GM18858 (cell line): ENCODE measurements around the gene CRABP1.

ENCODE experiments used
- ATAC-seq: cut with Tn5 transposase; IDR thresholded peaks from one replicate; pipeline ENCODE4 v1.9.1; 2021; ENCODE audit not compliant: unreplicated experiment

CRABP1 gene

GRCh38 chr15:78343276-78344060, 3.3 kb downstream of the CRABP1 start:
- no peak for ATAC-seq

GRCh38 chr15:78345396-78346125, 5.4 kb downstream of the CRABP1 start:
- no peak for ATAC-seq

- no peak for ATAC-seq
Observed at GRCh38 chr15:78347586-78348543, 7.7 kb downstream of the CRABP1 start.

GRCh38 chr15:78350058-78350457, 9.9 kb downstream of the CRABP1 start:
- ATAC-seq = no peak

GRCh38 chr15:78351539-78351938, 11.4 kb downstream of the CRABP1 start:
- ATAC-seq = no peak

GRCh38 chr15:78353093-78353492, 12.9 kb downstream of the CRABP1 start:
- no peak for ATAC-seq

- ATAC-seq = no peak
Observed at GRCh38 chr15:78355177-78355576, 15.0 kb downstream of the CRABP1 start.

GRCh38 chr15:78358102-78358870, 18.1 kb downstream of the CRABP1 start:
- no peak for ATAC-seq

GRCh38 chr15:78359041-78359808, 19.1 kb downstream of the CRABP1 start:
- ATAC-seq = no peak

- no peak for ATAC-seq
Observed at GRCh38 chr15:78360367-78360801, 20.2 kb downstream of the CRABP1 start.

- no peak for ATAC-seq
Observed at GRCh38 chr15:78360958-78361718, 21.0 kb downstream of the CRABP1 start.

GRCh38 chr15:78361771-78362506, 21.8 kb downstream of the CRABP1 start:
- no peak for ATAC-seq

- ATAC-seq = no peak
Observed at GRCh38 chr15:78362716-78363380, 22.7 kb downstream of the CRABP1 start.

- no peak for ATAC-seq
Observed at GRCh38 chr15:78363381-78363734, 23.2 kb downstream of the CRABP1 start.

GRCh38 chr15:78364233-78364632, 24.1 kb downstream of the CRABP1 start:
- no peak for ATAC-seq

GRCh38 chr15:78365917-78366316, 25.8 kb downstream of the CRABP1 start:
- no peak for ATAC-seq

GRCh38 chr15:78366342-78366741, 26.2 kb downstream of the CRABP1 start:
- no peak for ATAC-seq

- no peak for ATAC-seq
Observed at GRCh38 chr15:78368651-78369050, 28.5 kb downstream of the CRABP1 start.
